ENCODE measurements around the gene TBPL2. TPM values are rescaled to one million over a fixed set of nuclear protein-coding genes. Genes with fewer than 3 reads are reported as not detected.
"Not testable (repeated sequence)": the region's sequence is repeated elsewhere in the genome, so short reads cannot be mapped to it uniquely, and the experiment has no call there.

Gene TBPL2
- total RNA-seq, 6 experiments from 2014 or later: not detected

DNA sequence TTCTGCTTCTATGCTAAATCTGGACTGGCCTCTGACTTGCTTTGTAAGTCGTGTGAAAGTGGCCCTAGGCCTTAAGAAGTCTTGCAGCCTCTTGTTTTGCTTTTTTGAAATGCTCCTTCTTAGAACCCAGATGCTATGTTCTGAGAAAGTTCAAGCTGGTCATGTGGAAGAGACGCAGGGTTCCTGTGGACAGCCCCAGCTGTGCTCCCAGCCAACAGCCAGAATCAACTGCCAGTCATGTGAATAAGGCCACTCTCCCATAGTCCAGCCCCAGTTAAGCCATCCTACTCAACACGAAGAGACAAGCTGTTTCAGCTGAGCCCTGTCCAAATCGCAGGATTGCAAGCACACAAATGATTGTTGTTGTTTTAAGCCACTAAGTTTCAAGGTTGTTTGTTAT is 37.3 kb upstream of the TBPL2 start:
- Histone ChIP-seq H3K27ac (no peak overlapping the region), H3K27me3 (no peaks in the 10 kb centered on the region), H3K4me3 (no peak overlapping the region), H3K4me1 (no peaks in the 10 kb centered on the region), H3K36me3 (no peaks in the 10 kb centered on the region), H3K9me3 (no peaks in the 10 kb centered on the region)
- intact Hi-C loops (cut with DNase I): no loop called here
- DNase-seq (no peak), ATAC-seq (no peak)
- no peak for TF ChIP-seq POLR2A (IDR thresholded peaks at IDR 0.05)
- TF ChIP-seq, protein P1, sequence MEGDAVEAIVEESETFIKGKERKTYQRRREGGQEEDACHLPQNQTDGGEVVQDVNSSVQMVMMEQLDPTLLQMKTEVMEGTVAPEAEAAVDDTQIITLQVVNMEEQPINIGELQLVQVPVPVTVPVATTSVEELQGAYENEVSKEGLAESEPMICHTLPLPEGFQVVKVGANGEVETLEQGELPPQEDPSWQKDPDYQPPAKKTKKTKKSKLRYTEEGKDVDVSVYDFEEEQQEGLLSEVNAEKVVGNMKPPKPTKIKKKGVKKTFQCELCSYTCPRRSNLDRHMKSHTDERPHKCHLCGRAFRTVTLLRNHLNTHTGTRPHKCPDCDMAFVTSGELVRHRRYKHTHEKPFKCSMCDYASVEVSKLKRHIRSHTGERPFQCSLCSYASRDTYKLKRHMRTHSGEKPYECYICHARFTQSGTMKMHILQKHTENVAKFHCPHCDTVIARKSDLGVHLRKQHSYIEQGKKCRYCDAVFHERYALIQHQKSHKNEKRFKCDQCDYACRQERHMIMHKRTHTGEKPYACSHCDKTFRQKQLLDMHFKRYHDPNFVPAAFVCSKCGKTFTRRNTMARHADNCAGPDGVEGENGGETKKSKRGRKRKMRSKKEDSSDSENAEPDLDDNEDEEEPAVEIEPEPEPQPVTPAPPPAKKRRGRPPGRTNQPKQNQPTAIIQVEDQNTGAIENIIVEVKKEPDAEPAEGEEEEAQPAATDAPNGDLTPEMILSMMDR (IDR thresholded peaks at IDR 0.05): no peak
- 75% methylated on average over 3 of the region's 4 CpGs for WGBS (ENCODE audit: insufficient coverage, low coverage, low lambda C conversion rate, missing lambda C conversion rate)

DNA sequence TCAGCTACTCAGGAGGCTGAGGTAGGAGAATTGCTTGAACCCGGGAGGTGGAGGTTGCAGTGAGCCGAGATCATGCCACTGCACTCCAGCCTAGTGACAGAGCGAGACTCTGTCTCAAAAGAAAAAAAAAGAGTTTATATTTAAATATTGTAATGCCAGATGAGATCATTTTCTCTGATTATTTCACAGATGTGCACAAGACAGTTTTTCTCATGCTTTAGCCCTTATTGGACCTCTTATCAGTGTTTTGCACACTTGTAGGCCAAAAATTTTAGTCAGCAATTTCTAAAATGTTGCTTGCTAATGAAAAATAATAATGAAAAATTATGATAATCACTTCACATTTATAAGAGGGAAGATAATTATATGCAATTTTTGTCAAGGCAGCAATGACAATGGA is 36.0 kb upstream of the TBPL2 start:
- H3K27me3 ChIP-seq; H3K36me3 ChIP-seq; DNase-seq; ATAC-seq; H3K4me1 ChIP-seq; intact Hi-C loops (cut with DNase I); H3K4me3 ChIP-seq; H3K27ac ChIP-seq; H3K9me3 ChIP-seq: not testable (repeated sequence)
- WGBS (ENCODE audit: insufficient coverage, low coverage, low lambda C conversion rate, missing lambda C conversion rate): 100% methylated on average over 3 of the region's 3 CpGs

DNA sequence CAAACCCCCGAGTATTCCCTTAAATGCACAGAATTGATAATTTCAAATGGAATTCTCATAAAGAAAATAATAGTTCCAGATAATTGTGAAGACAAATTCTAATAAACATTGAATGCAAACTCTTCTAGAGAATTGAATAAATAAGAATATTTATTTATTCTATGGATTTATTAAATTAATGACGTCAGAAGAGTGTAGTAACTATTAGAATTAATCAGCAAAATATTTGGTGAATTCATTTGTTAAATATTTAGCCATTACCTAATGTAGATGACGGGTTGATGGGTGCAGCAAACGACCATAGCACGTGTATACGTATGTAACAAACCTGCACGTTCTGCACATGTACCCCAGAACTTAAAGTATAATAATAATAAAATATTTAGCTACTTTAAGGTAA is 33.4 kb upstream of the TBPL2 start:
- 57% methylated on average over 7 of the region's 7 CpGs for WGBS (ENCODE audit: insufficient coverage, low coverage, low lambda C conversion rate, missing lambda C conversion rate)
- TF ChIP-seq, protein P1 (IDR thresholded peaks at IDR 0.05): no peak
- no peak for TF ChIP-seq POLR2A (IDR thresholded peaks at IDR 0.05)
- DNase-seq: no peak
- no peak for ATAC-seq
- intact Hi-C loops (cut with DNase I): no loop called here
- Histone ChIP-seq H3K27ac (no peak overlapping the region), H3K27me3 (no peaks in the 10 kb centered on the region), H3K9me3 (no peaks in the 10 kb centered on the region), H3K36me3 (no peaks in the 10 kb centered on the region), H3K4me1 (no peaks in the 10 kb centered on the region), H3K4me3 (no peak overlapping the region)

DNA sequence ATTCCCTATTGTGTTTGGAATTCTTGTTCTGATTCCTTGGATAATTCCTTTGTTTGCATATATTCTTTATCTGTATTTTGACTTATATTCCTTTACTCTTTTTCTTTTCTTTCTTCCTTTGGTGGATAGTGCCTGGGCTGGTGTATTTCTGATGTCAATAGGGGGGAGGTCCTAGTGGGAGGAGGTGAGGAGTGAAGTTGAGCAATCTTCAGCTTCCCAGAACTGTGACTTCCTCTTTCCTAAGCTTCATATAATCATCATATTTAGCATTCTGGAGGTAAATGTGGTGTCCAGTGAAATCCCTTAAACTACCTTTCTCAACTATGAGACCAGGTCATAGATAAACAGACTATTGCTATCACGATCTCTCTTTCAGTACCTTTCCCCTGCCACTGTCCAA is 29.6 kb upstream of the TBPL2 start:
- peak in 1 of 4 donors; percentile 30 for ATAC-seq
- DNase-seq: no peak
- intact Hi-C loops (cut with DNase I): no loop called here
- no peak for TF ChIP-seq POLR2A (IDR thresholded peaks at IDR 0.05)
- TF ChIP-seq, protein P1 (IDR thresholded peaks at IDR 0.05): no peak
- no peaks in the 10 kb centered on the region for H3K9me3 ChIP-seq
- H3K36me3 ChIP-seq: no peaks in the 10 kb centered on the region
- no peaks in the 10 kb centered on the region for H3K4me1 ChIP-seq
- WGBS (ENCODE audit: insufficient coverage, low coverage, low lambda C conversion rate, missing lambda C conversion rate): 64% methylated on average over 1 of the region's 1 CpG
- H3K27me3 ChIP-seq: no peaks in the 10 kb centered on the region
- H3K27ac ChIP-seq: no peak overlapping the region
- no peak overlapping the region for H3K4me3 ChIP-seq

DNA sequence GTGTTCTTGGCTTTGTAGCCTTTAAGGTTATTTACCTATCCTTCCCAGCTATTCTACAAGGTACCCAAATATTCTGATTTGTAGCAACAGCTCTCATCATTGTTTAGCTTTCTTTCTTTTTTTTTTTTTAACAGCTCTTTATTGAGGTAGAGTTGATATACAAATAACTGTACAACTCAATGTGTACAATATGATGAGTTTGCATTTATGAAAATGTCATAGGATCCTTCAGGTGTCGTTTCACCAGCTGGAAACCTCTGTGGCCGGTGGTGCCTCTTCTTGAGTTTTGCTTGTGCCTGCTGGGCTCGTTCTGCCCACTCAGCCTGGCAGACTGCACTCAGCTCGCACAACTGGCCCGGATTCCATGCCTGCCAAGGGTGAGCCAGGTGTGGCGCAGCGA is 26.9 kb upstream of the TBPL2 start:
- WGBS (ENCODE audit: insufficient coverage, low coverage, low lambda C conversion rate, missing lambda C conversion rate): 77% methylated on average over 2 of the region's 7 CpGs
- TF ChIP-seq, protein P1 (IDR thresholded peaks at IDR 0.05): no peak
- no peak for TF ChIP-seq POLR2A (IDR thresholded peaks at IDR 0.05)
- no peak for ATAC-seq

More for the DNA sequence above, 26.9 kb upstream of the TBPL2 start:
- no peak overlapping the region for H3K27ac ChIP-seq
- no peaks in the 10 kb centered on the region for H3K4me1 ChIP-seq
- H3K36me3 ChIP-seq: no peaks in the 10 kb centered on the region
- no peaks in the 10 kb centered on the region for H3K27me3 ChIP-seq
- no peak overlapping the region for H3K4me3 ChIP-seq
- H3K9me3 ChIP-seq: no peaks in the 10 kb centered on the region
- intact Hi-C loops (cut with DNase I): no loop called here
- DNase-seq: no peak

Data from right lobe of liver (tissue), 6 donors.